HG03442 (cell line): ENCODE measurements around the gene TAF11L9.
"Not testable (repeated sequence)": the region's sequence is repeated elsewhere in the genome, so short reads cannot be mapped to it uniquely, and the experiment has no call there.

Experiments used
- ATAC-seq: cut with Tn5 transposase; IDR thresholded peaks from one replicate; pipeline ENCODE4 v1.9.1; 2021; ENCODE audit warnings: mild to moderate bottlenecking, moderate library complexity; ENCODE audit not compliant: unreplicated experiment

The TAF11L9 gene

DNA sequence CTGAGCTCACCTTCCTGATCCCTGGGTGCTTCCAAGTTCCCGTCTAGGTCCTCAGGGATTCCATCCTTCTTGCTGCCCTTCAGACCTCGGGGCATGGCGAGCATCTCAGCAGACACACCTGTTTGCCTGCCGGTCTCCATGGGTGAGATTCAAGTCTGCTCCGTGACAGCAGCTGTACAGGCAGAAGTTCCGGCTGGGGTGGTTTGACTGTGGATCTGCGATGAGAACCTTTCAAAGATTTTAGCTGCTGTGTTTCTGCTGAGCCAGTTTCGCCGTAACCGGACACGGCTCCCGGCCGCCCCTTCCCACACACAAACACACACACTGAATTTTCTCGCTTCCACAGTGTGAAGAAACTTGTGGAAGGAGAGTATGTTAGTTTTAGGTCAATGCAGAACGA, at the start of gene TAF11L9:
TAF11L9 (minus strand) TSS at position 140 of the 400 bp plus-strand sequence.
- not testable (repeated sequence) for ATAC-seq

DNA sequence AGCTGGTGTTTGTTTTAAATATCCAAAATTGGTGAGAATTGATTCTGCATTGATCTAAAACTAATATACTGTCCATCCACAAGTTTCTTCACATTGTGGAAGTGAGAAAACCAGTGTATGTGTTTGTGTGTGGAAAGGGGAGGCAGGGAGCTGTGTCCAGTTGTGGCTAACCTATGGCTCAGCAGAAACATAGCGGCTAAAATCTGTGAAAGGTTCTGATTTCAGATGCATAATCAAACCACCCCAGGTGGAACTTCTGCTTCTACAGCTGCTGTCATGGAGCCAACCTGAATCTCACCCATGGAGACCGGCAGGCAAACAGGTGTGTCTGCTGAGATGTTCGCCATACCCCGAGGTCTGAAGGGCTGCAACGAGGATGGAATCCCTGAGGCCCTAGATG, 40.0 kb upstream of the TAF11L9 start, which contains the start of gene TAF11L14:
TAF11L14 (plus strand) TSS at position 301 of the 400 bp plus-strand sequence.
- no peak for ATAC-seq

DNA sequence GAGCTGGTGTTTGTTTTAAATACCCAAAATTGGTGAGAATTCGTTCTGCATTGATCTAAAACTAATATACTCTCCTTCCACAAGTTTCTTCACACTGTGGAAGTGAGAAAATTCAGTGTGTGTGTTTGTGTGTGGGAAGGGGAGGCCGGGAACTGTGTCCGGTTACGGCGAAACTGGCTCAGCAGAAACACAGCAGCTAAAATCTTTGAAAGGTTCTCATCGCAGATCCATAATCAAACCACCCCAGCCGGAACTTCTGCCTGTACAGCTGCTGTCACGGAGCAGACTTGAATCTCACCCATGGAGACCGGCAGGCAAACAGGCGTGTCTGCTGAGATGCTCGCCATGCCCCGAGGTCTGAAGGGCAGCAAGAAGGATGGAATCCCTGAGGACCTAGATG, 37.6 kb upstream of the TAF11L9 start, which contains the start of gene TAF11L13:
TAF11L13 (plus strand) TSS at position 301 of the 400 bp plus-strand sequence.
- not testable (repeated sequence) for ATAC-seq

DNA sequence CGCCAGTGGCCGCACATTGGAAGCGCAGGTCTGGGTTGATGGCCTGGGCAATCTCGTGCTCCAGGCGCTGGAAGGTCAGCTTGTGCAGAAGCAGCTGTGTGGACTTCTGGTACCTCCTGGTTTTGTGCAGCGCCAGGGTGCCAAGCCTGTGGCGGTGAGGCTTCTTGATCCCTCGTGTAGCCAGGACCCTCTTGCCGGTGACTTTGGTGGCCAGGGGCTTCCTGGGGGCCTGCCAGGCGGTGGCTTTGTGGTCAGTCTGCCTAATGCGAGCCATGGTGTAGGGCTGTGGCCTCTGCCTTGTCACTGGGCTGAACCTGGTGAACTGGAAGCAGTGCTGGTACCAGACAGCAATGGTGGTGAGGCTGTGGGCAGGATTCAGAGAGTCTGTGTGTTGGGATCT, 31.5 kb upstream of the TAF11L9 start:
- no peak for ATAC-seq

DNA sequence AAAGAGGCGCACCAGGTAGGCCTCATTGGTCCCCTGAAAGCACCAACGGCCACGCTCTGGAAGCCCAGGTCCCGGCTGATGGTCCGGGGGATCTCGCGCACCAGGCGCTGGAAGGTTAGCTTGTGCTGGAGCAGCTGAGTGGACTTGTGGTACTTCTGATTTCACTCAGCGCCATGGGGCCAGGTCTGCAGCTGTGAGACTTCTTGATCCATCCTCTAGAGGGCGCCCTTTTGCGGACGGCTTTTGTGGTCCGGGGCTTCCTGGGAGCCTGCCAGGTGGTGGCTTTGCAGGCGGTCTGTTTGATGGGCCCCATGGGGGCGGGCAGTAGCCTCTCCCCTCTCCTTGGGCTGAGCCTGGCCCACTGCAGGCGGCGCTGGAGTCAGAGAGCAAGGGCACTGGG, 26.4 kb upstream of the TAF11L9 start:
- no peak for ATAC-seq

DNA sequence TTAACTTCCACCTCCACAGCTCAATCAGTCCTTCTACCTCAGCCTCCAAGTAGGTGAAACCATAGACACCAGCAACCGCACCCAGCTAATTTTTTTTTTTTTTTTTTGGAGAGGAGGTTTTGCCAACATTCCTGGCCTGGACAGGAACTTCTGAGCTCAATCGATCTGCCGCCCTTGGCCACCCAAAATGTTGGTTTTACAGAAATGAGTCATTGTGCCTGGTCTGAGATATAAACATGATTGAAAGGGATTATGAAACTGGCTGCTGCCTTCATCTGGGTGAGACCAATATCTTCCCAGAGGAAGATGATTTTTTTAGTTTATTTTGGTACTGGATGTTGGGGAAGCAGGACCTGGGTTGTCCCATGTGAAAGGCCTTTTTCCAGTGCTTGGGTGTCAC, 25.2 kb upstream of the TAF11L9 start:
- ATAC-seq = no peak

DNA sequence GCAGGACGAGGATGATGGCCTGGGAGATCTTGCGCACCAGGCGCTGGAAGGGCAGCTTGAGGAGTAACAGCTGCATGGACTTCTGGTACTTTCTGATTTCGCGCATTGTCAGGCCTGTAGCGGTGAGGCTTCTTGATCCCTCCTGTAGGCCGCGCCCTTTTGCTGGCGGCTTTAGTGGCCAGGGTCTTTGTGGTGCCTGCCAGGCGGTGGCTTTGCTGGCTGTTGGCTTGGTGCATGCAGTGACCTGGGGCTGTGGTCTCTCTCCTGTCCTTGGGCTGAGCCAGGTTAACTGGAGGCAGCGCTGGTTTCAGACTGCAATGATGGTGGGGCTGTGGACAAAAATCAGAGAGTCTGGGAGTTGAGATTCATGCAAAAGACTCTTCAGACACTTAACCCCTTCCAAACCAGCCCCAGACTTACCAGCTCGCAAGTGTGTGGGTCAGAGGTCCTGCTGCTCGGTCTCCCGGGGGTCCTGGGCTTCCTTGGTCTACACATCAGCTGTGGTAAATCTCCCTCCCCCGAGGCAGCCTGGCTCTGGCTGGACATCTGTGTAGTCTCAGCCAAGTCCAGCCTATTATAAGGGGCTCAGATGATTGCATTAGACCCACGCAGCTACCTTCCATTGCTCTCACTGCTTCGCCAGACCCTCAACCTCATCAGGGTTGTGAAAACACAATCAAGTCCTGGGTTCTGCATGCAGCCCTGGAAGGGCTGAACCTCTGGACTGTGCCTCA, 20.8 kb upstream of the TAF11L9 start:
- no peak for ATAC-seq

DNA sequence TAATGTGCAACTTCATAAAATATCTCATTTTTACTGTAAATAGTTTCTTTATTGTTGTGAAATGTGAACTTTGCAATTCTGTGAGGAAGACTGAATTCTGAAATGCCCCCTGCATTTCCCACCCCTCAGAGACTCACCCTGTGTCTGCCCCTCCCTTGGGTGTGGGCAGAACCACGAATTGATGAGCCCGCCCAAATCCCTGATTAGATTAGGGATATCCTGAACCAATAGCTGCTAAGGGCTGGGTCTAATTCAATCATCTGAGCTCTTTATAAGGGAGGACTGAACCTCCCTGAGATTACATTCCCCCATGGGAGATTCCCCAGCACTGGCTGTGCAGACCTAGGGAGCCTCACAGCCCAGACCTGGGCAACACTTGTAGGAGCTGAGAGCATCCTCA, 15.9 kb upstream of the TAF11L9 start, which contains the start of gene TAF11L12:
TAF11L12 (plus strand) TSS at position 301 of the 400 bp plus-strand sequence.
- ATAC-seq = not testable (repeated sequence)

DNA sequence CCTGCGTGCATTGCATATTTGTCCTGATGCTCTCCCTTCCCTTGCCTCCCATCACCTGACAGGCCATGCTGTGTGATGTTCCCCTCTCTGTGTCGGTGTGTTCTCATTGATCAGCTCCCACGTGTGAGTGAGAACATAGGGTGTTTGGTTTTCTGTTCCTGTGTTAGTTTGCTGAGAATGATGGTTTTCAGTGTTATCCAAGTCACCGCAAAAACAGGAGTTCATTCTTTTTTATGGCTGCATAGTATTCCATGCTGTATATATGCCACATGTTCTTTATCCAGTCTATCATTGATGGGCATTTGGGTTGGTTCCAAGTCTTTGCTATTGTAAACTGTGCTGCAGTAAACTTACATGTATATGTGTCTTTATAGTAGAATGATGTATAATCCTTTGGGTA, 13.3 kb upstream of the TAF11L9 start:
- not testable (repeated sequence) for ATAC-seq

DNA sequence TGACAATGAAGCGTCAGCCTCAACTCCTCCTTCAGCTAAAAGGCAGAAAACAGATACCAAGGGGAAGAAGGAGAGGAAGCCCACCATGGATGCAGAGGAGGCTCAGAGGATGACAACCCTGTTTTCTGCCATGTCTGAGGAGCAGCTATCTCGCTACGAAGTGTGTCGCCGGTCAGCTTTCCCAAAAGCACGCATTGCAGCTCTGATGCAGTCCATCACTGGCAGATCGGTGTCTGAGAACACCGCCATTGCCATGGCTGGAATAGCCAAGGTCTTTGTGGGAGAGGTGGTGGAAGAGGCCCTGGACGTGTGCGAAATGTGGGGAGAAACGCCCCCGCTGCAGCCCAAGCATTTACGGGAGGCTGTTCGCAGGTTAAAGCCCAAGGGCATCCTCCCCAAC, 10.8 kb upstream of the TAF11L9 start:
- no peak for ATAC-seq

DNA sequence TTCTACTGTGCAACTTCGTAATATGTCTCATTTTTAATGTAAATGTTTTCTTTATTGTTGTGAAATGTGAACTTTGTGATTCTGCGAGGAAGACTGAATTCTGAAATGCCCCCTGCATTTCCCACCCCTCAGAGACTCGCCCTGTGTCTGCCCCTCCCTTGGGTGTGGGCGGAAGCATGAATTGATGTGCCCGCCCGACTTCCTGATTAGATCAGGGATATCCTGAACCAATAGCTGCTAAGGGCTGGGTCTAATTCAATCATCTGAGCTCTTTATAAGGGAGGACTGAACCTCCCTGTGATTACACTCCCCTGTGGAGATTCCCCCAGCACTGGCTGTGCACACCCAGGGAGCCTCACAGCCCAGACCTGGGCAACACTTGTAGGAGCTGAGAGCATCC, 9.7 kb upstream of the TAF11L9 start, which contains the start of gene TAF11L11:
TAF11L11 (plus strand) TSS at position 304 of the 400 bp plus-strand sequence.
- not testable (repeated sequence) for ATAC-seq

DNA sequence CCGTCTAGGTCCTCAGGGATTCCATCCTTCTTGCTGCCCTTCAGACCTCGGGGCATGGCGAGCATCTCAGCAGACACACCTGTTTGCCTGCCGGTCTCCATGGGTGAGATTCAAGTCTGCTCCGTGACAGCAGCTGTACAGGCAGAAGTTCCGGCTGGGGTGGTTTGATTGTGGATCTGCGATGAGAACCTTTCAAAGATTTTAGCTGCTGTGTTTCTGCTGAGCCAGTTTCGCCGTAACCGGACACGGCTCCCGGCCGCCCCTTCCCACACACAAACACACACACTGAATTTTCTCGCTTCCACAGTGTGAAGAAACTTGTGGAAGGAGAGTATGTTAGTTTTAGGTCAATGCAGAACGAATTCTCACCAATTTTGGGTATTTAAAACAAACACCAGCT, 3.5 kb upstream of the TAF11L9 start, which contains the start of gene TAF11L10:
TAF11L10 (minus strand) TSS at position 101 of the 400 bp plus-strand sequence.
- ATAC-seq = not testable (repeated sequence)

DNA sequence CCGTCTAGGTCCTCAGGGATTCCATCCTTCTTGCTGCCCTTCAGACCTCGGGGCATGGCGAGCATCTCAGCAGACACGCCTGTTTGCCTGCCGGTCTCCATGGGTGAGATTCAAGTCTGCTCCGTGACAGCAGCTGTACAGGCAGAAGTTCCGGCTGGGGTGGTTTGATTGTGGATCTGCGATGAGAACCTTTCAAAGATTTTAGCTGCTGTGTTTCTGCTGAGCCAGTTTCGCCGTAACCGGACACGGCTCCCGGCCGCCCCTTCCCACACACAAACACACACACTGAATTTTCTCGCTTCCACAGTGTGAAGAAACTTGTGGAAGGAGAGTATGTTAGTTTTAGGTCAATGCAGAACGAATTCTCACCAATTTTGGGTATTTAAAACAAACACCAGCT, 3.3 kb downstream of the TAF11L9 start, which contains the start of gene TAF11L8:
TAF11L8 (minus strand) TSS at position 101 of the 400 bp plus-strand sequence.
- ATAC-seq = not testable (repeated sequence)

DNA sequence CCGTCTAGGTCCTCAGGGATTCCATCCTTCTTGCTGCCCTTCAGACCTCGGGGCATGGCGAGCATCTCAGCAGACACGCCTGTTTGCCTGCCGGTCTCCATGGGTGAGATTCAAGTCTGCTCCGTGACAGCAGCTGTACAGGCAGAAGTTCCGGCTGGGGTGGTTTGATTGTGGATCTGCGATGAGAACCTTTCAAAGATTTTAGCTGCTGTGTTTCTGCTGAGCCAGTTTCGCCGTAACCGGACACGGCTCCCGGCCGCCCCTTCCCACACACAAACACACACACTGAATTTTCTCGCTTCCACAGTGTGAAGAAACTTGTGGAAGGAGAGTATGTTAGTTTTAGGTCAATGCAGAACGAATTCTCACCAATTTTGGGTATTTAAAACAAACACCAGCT, 8.5 kb downstream of the TAF11L9 start, which contains the start of gene TAF11L7:
TAF11L7 (minus strand) TSS at position 101 of the 400 bp plus-strand sequence.
- not testable (repeated sequence) for ATAC-seq
